Progenitor cell of endocrine pancreas (in vitro differentiated cells): ENCODE results near the gene DEUP1. TPM values are rescaled to one million over a fixed set of nuclear protein-coding genes. Genes with fewer than 3 reads are reported as not detected.

Experiments used
- DNase-seq: peaks from one replicate; pipeline ENCODE4 v3.0.0; 2021; ENCODE audit warnings: low spot score; ENCODE audit not compliant: unreplicated experiment
- H3K27ac Mint-ChIP-seq: 2 replicates; pipeline ENCODE4 v1.8.0; 2021; ENCODE audit warnings: mild to moderate bottlenecking, moderate library complexity, mixed read lengths
- H3K27me3 Mint-ChIP-seq: 2 replicates; pipeline ENCODE4 v1.8.0; 2021; ENCODE audit warnings: mixed read lengths
- H3K36me3 Mint-ChIP-seq: 2 replicates; pipeline ENCODE4 v1.8.0; 2022; ENCODE audit warnings: mixed read lengths; ENCODE audit not compliant: insufficient read depth
- H3K4me1 Mint-ChIP-seq: 2 replicates; pipeline ENCODE4 v1.8.0; 2021; ENCODE audit warnings: low read depth, mixed read lengths
- H3K4me3 Mint-ChIP-seq: 2 replicates; pipeline ENCODE4 v1.8.0; 2021; ENCODE audit warnings: low read depth, mild to moderate bottlenecking, moderate library complexity, mixed read lengths
- H3K9me3 Mint-ChIP-seq: 2 replicates; pipeline ENCODE4 v1.8.0; 2021; ENCODE audit warnings: low read depth, mixed read lengths
- total RNA-seq: library from RNA; stranded (reverse); gene quantifications from 2 replicates; pipeline ENCODE4 v1.2.1, GENCODE V29; 2021
- TF ChIP-seq, protein P1 (sequence below): fragments of 200-600 bp; sonication (generic); IDR thresholded peaks from one replicate; pipeline ENCODE4 v1.5.0; 2021; ENCODE audit warnings: antibody characterized with exemption, mild to moderate bottlenecking; ENCODE audit not compliant: unreplicated experiment

Gene DEUP1
- total RNA-seq, 1 donor from 2014 or later: 1.7 TPM

DNA sequence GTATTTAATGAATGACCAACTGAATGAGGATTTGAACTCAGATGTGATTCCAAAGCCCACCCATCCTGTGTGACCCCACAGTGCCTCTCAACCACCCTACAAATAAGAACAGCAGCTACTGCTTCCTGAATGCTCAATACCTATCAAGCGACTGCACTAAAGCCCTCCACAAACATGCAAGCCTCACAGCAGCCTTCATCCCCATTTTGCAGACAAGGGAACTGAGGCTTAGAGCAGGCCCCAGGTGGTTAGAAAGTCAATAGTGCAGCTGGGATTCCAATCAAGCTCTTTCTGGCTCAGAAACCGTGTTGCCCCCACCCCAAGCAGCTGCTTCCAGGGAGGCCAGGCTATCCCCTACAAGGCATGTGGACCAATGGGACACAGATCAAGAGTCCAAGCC, 155.4 kb downstream of the DEUP1 start:
- TF ChIP-seq, protein P1, sequence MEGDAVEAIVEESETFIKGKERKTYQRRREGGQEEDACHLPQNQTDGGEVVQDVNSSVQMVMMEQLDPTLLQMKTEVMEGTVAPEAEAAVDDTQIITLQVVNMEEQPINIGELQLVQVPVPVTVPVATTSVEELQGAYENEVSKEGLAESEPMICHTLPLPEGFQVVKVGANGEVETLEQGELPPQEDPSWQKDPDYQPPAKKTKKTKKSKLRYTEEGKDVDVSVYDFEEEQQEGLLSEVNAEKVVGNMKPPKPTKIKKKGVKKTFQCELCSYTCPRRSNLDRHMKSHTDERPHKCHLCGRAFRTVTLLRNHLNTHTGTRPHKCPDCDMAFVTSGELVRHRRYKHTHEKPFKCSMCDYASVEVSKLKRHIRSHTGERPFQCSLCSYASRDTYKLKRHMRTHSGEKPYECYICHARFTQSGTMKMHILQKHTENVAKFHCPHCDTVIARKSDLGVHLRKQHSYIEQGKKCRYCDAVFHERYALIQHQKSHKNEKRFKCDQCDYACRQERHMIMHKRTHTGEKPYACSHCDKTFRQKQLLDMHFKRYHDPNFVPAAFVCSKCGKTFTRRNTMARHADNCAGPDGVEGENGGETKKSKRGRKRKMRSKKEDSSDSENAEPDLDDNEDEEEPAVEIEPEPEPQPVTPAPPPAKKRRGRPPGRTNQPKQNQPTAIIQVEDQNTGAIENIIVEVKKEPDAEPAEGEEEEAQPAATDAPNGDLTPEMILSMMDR: no peak
- no peak for DNase-seq
- Mint-ChIP-seq H3K4me1 (peaks cover 7% of the 10 kb centered on the region), H3K27me3 (no peaks in the 10 kb centered on the region), H3K27ac (no peak overlapping the region), H3K4me3 (no peak overlapping the region), H3K36me3 (peaks cover 4% of the 10 kb centered on the region), H3K9me3 (no peaks in the 10 kb centered on the region)

DNA sequence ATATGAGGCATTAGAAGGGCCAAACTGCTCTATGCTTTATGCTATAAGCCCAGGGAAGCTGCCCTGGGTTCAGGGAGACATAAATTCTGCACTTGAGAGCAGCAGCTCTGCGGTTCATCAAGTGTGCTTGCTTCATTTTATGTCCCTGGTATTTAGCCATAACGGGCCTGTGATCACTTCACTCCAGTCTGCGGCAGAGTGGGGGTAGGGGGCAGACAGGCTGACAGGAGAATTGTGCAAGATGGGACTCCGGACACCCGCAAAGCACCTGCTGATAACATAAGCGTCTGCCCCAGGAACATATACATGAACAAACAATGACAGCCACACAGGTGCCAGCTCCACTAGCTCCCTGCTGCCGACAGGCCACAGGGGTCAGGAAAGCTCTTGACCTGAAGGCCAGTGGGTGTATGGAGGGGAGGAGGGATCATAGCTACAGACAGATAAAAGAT, 156.5 kb downstream of the DEUP1 start:
- H3K4me3 Mint-ChIP-seq: no peak overlapping the region
- TF ChIP-seq, protein P1: no peak
- peaks cover 15% of the 10 kb centered on the region for H3K4me1 Mint-ChIP-seq
- no peak for DNase-seq
- H3K36me3 Mint-ChIP-seq: peaks cover 4% of the 10 kb centered on the region
- no peaks in the 10 kb centered on the region for H3K27me3 Mint-ChIP-seq
- no peaks in the 10 kb centered on the region for H3K9me3 Mint-ChIP-seq
- H3K27ac Mint-ChIP-seq: no peak overlapping the region

Other genes starting within 250 kb of the DEUP1 start
- gene SLC36A4, start 132.8 kb upstream of the DEUP1 start, total RNA-seq: 36.4 and 38.5 TPM in 2 replicates
- 25.9 and 26.5 TPM in 2 replicates for gene SMCO4, start 212.6 kb downstream of the DEUP1 start, total RNA-seq